HepG2 (cell line): ENCODE data around the gene FLAD1. TPM values are rescaled to one million over a fixed set of nuclear protein-coding genes. Genes with fewer than 3 reads are reported as not detected.

ENCODE experiments used
- BCL6 ChIP-seq: IDR thresholded peaks from 2 replicates; pipeline ENCODE4 v1.6.1; 2016; ENCODE audit warnings: missing genetic modification reagents, missing compliant biosample characterization
- CHD4 ChIP-seq: fragments of 200-600 bp; sonication (generic); IDR thresholded peaks from 2 replicates; pipeline ENCODE4 v1.7.0; 2017; ENCODE audit warnings: mild to moderate bottlenecking, low read length, borderline replicate concordance
- ISL2 ChIP-seq: sonication (generic); formaldehyde crosslinking; IDR thresholded peaks from 2 replicates; pipeline ENCODE4 v1.5.0; 2020; ENCODE audit warnings: missing genetic modification reagents
- MTA1 ChIP-seq: sonication (generic); formaldehyde crosslinking; IDR thresholded peaks from 2 replicates; pipeline ENCODE4 v1.4.0; 2020; ENCODE audit warnings: missing genetic modification reagents, mild to moderate bottlenecking, borderline replicate concordance
- MXI1 ChIP-seq: IDR thresholded peaks from 3 replicates; pipeline ENCODE4 v1.6.1; 2012; ENCODE audit warnings: low read depth, low read length, inconsistent platforms, borderline replicate concordance
- NR0B2 ChIP-seq: sonication (generic); formaldehyde crosslinking; IDR thresholded peaks from 2 replicates; pipeline ENCODE4 v1.4.0; 2020; ENCODE audit warnings: mild to moderate bottlenecking, missing genetic modification reagents
- NR2F2 ChIP-seq: IDR thresholded peaks from 2 replicates; pipeline ENCODE4 v1.6.1; 2012; ENCODE audit warnings: low read depth, inconsistent platforms, borderline replicate concordance
- RARA ChIP-seq: IDR thresholded peaks from 2 replicates; pipeline ENCODE4 v1.6.1; 2016; ENCODE audit warnings: missing genetic modification reagents, missing compliant biosample characterization
- SALL1 ChIP-seq: sonication (generic); formaldehyde crosslinking; IDR thresholded peaks from 2 replicates; pipeline ENCODE4 v1.8.0; 2022; ENCODE audit warnings: mild to moderate bottlenecking, missing genetic modification reagents
- SPEN ChIP-seq: sonication (generic); formaldehyde crosslinking; IDR thresholded peaks from 2 replicates; pipeline ENCODE4 v1.5.1; 2020; ENCODE audit warnings: low read depth, mild to moderate bottlenecking, missing genetic modification reagents
- TBL1XR1 ChIP-seq: fragments of 150-350 bp; IDR thresholded peaks from 2 replicates; pipeline ENCODE4 v1.6.1; 2014; ENCODE audit warnings: borderline replicate concordance, low read length; ENCODE audit not compliant: partially characterized antibody
- TCF12 ChIP-seq, 2 experiments: fragments of 450-650 bp in 1 of 2; sonication (generic) in 1 of 2; formaldehyde crosslinking in 1 of 2; IDR thresholded peaks; 2 replicates each; pipeline versions ENCODE4 v1.6.1 to v1.8.0; 2017 to 2022; ENCODE audit warnings: antibody characterized with exemption in 1 of 2, mild to moderate bottlenecking in 1 of 2, missing genetic modification reagents in 1 of 2, moderate library complexity in 1 of 2
- TMF1 ChIP-seq: sonication (generic); formaldehyde crosslinking; IDR thresholded peaks from 2 replicates; pipeline ENCODE4 v1.8.1; 2022; ENCODE audit warnings: low read depth, missing genetic modification reagents
- TRAFD1 ChIP-seq: sonication (generic); formaldehyde crosslinking; IDR thresholded peaks from 2 replicates; pipeline ENCODE4 v1.5.1; 2020; ENCODE audit warnings: missing genetic modification reagents, mild to moderate bottlenecking, borderline replicate concordance
- ZBTB21 ChIP-seq: sonication (generic); formaldehyde crosslinking; IDR thresholded peaks from 2 replicates; pipeline ENCODE4 v1.4.0; 2020; ENCODE audit warnings: missing genetic modification reagents
- ZNF616 ChIP-seq: sonication (generic); formaldehyde crosslinking; IDR thresholded peaks from 2 replicates; pipeline ENCODE4 v1.5.0; 2020; ENCODE audit warnings: low read depth, mild to moderate bottlenecking, missing genetic modification reagents
- ZNF710 ChIP-seq: sonication (generic); formaldehyde crosslinking; IDR thresholded peaks from 2 replicates; pipeline ENCODE4 v1.5.0; 2020; ENCODE audit warnings: mild to moderate bottlenecking, missing genetic modification reagents, borderline replicate concordance
- ZSCAN31 ChIP-seq: sonication (generic); formaldehyde crosslinking; IDR thresholded peaks from 2 replicates; pipeline ENCODE4 v1.5.0; 2020; ENCODE audit warnings: low read depth, mild to moderate bottlenecking, missing genetic modification reagents
- polyA plus RNA-seq, 8 experiments: library from polyadenylated mRNA; depleted of rRNA in 3 of 8; stranded (reverse) in 7 of 8; unstranded in 1 of 8; fragments of >200 nt; fragmentation: Illumina TruSeq in 4 of 8; extraction: Trizol in 4 of 8; gene quantifications; 2 replicates each; pipeline versions ENCODE4 v1.2.1 to v1.2.3, GENCODE V29; 2011 to 2016; ENCODE audit warnings: low read depth in 4 of 8, missing spikeins in 1 of 8, mixed read lengths in 1 of 8; ENCODE audit not compliant: insufficient read depth in 1 of 8
- total RNA-seq, 5 experiments: library from RNA; depleted of rRNA; stranded (reverse); fragments of >200 nt; fragmentation: Illumina TruSeq; extraction: Trizol; gene quantifications; 2 replicates each; pipeline ENCODE4 v1.2.3, GENCODE V29; 2016; ENCODE audit warnings: low read depth in 1 of 5
- TF ChIP-seq, protein P1 (sequence below): sonication (generic); formaldehyde crosslinking; IDR thresholded peaks from 2 replicates; pipeline ENCODE4 v1.8.0; 2022; ENCODE audit warnings: mild to moderate bottlenecking, missing genetic modification reagents, moderate library complexity
- TF ChIP-seq, protein P2 (sequence below): IDR thresholded peaks from 2 replicates; pipeline ENCODE4 v1.4.0; 2020; ENCODE audit warnings: mild to moderate bottlenecking, missing genetic modification reagents

The FLAD1 gene
- total and polyA plus RNA-seq, 2 of the 13 experiments (the other 11 are each of a cell fraction or from before 2014, with no cell fraction given): 25.9 to 32.8 TPM

DNA sequence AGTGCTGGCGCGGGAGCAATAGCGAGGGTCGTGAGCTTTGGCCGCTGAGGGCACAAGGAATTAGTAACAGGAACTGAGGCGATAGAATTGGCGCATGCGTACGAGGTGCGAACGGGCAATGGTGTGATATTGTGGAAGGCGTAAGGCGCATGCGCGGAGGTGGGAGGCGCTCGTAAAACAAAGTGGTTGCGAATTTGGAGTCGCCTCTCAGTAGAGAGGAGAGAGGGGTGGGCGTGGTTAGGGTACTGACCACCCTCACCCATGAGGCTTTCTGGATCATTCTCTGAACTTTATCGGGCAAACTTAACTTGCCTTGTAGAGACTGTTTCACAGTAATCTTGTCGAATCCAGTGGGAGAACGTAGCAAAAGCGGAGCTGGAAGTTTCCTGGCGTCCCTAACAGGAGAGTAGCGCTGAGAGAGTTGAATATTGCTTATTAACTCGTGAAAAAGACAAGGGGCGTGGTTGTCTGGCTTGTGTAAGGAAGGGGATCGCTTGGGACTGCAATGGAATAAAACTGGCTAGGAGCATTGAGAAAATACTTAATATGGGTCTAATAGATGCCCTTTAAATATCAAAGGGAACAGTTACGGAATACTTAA lies 8.2 kb upstream of the FLAD1 start (continued):
- TF ChIP-seq SPEN (CRISPR knock-in tag) (0 out of 2 replicates have a peak, but pooled peaks have one; percentile 4), TRAFD1 (CRISPR knock-in tag) (no peak), ZNF616 (CRISPR knock-in tag) (peak; percentile 5; the same call in 1 of the 2 replicates), MXI1 (peak; percentile 4; the same call in 1 of the 3 replicates), ISL2 (peak; percentile 30; the same call in 1 of the 2 replicates), ZSCAN31 (0 out of 2 replicates have a peak, but pooled peaks have one; percentile 45), TBL1XR1 (no peak), NR2F2 (peak; percentile 28; the same call in 1 of the 2 replicates), ZNF710 (CRISPR knock-in tag) (0 out of 2 replicates have a peak, but pooled peaks have one; percentile 63), CHD4 (peak; percentile 44; the same call in 1 of the 2 replicates), BCL6 (CRISPR knock-in tag) (0 out of 2 replicates have a peak, but pooled peaks have one; percentile 29), SALL1 (peak; percentile 73; the same call in 1 of the 2 replicates), TMF1 (CRISPR knock-in tag) (no peak), TCF12 (IDR thresholded peaks at IDR 0.05) (no peak), TCF12 (CRISPR knock-in tag; IDR thresholded peaks at IDR 0.05) (0 out of 2 replicates have a peak, but pooled peaks have one; percentile 42), RARA (CRISPR knock-in tag) (peak; percentile 4; the same call in 1 of the 2 replicates), MTA1 (CRISPR knock-in tag) (no peak), ZBTB21 (no peak), NR0B2 (CRISPR knock-in tag) (peak; percentile 92; the same call in 1 of the 2 replicates)
- TF ChIP-seq, protein P1, sequence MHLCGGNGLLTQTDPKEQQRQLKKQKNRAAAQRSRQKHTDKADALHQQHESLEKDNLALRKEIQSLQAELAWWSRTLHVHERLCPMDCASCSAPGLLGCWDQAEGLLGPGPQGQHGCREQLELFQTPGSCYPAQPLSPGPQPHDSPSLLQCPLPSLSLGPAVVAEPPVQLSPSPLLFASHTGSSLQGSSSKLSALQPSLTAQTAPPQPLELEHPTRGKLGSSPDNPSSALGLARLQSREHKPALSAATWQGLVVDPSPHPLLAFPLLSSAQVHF: no peak
- TF ChIP-seq, protein P2, sequence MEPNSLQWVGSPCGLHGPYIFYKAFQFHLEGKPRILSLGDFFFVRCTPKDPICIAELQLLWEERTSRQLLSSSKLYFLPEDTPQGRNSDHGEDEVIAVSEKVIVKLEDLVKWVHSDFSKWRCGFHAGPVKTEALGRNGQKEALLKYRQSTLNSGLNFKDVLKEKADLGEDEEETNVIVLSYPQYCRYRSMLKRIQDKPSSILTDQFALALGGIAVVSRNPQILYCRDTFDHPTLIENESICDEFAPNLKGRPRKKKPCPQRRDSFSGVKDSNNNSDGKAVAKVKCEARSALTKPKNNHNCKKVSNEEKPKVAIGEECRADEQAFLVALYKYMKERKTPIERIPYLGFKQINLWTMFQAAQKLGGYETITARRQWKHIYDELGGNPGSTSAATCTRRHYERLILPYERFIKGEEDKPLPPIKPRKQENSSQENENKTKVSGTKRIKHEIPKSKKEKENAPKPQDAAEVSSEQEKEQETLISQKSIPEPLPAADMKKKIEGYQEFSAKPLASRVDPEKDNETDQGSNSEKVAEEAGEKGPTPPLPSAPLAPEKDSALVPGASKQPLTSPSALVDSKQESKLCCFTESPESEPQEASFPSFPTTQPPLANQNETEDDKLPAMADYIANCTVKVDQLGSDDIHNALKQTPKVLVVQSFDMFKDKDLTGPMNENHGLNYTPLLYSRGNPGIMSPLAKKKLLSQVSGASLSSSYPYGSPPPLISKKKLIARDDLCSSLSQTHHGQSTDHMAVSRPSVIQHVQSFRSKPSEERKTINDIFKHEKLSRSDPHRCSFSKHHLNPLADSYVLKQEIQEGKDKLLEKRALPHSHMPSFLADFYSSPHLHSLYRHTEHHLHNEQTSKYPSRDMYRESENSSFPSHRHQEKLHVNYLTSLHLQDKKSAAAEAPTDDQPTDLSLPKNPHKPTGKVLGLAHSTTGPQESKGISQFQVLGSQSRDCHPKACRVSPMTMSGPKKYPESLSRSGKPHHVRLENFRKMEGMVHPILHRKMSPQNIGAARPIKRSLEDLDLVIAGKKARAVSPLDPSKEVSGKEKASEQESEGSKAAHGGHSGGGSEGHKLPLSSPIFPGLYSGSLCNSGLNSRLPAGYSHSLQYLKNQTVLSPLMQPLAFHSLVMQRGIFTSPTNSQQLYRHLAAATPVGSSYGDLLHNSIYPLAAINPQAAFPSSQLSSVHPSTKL: peak; percentile 35
